ENCODE results near the gene TMEM247.
"Not testable (repeated sequence)": the region's sequence is repeated elsewhere in the genome, so short reads cannot be mapped to it uniquely, and the experiment has no call there.

The TMEM247 gene

GRCh38 chr2:46469700-46470099 lies 9.7 kb upstream of the TMEM247 start:
- H3K27ac ChIP-seq, result no peak overlapping the region
- TF ChIP-seq CTCF (conservative IDR thresholded peaks at IDR 0.05), result no peak

GRCh38 chr2:46470114-46470628 lies 9.2 kb upstream of the TMEM247 start:
- no peak for TF ChIP-seq CTCF (conservative IDR thresholded peaks at IDR 0.05)
- H3K27ac ChIP-seq, result no peak overlapping the region

- no peak overlapping the region for H3K27ac ChIP-seq
- no peak for TF ChIP-seq CTCF (conservative IDR thresholded peaks at IDR 0.05)
Observed at GRCh38 chr2:46471019-46471583, 8.3 kb upstream of the TMEM247 start.

GRCh38 chr2:46471697-46472096 lies 7.7 kb upstream of the TMEM247 start:
- H3K27ac ChIP-seq, result no peak overlapping the region
- no peak for TF ChIP-seq CTCF (conservative IDR thresholded peaks at IDR 0.05)

GRCh38 chr2:46472165-46472564 lies 7.2 kb upstream of the TMEM247 start:
- not testable (repeated sequence) for H3K27ac ChIP-seq

GRCh38 chr2:46477462-46477861 lies 1.9 kb upstream of the TMEM247 start:
- H3K27ac ChIP-seq, result not testable (repeated sequence)

- TF ChIP-seq CTCF (conservative IDR thresholded peaks at IDR 0.05), result no peak
- no peak overlapping the region for H3K27ac ChIP-seq
Observed at GRCh38 chr2:46477925-46478324, 1.4 kb upstream of the TMEM247 start.

GRCh38 chr2:46480562-46480961 lies 1.2 kb downstream of the TMEM247 start:
- no peak overlapping the region for H3K27ac ChIP-seq
- no peak for TF ChIP-seq CTCF (conservative IDR thresholded peaks at IDR 0.05)

Measured in VCaP (cell line).